Measurements from ENCODE around the gene GAB1. TPM values are rescaled to one million over a fixed set of nuclear protein-coding genes. Genes with fewer than 3 reads are reported as not detected.
A peak's percentile ranks its signal among the peaks of the same experiment; 100 is the strongest.

Gene GAB1
- total and polyA plus RNA-seq, 12 donors: 4.1 to 58.2 (median 29.0) TPM

GRCh38 chr4:143335979-143336780 lies 496 bp upstream of the GAB1 start:
- Histone ChIP-seq H3K36me3 (replicated peaks in 1 of 2) (no peaks in the 10 kb centered on the region), H3K4me1 (replicated peaks in 1 of 2) (peaks cover 9 to 26% of the 10 kb centered on the region in 2 donors), H3K4me3 (peak overlapping the region; percentile 68 to 98 (median 69)), H3K27me3 (no peaks in the 10 kb centered on the region), H3K9me3 (replicated peaks in 1 of 3) (no peaks in the 10 kb centered on the region), H3K27ac (peak overlapping the region; percentile 80 to 98 (median 84))
- WGBS, 4 donors: 1% methylated on average over 14 to 85 of the region's 85 CpGs
- intact Hi-C loops (cut with DNase I): loop anchor here (5.0 to 10.0 kb wide), 4 partner anchors 59 to 146 kb away; no protein-coding TSS in a partner anchor
- DNase-seq: peak; percentile 85 to 92 (median 89)
- peak in 1 of 2 donors; percentile 69 for TF ChIP-seq POLR2A (IDR thresholded peaks at IDR 0.05)
- no peak for TF ChIP-seq CTCF (IDR thresholded peaks at IDR 0.05)

- H3K27me3 ChIP-seq: no peaks in the 10 kb centered on the region
- peaks cover 9 to 33% of the 10 kb centered on the region in 2 donors for H3K4me1 ChIP-seq (replicated peaks in 1 of 2)
- TF ChIP-seq POLR2A (IDR thresholded peaks at IDR 0.05) (no peak), CTCF (IDR thresholded peaks at IDR 0.05) (no peak)
- WGBS, 4 donors: 0 to 1% (median 0%) methylated on average over 25 of the region's 25 CpGs
- H3K4me3 ChIP-seq: peak overlapping the region; percentile 53 to 98 (median 80)
- intact Hi-C loops (cut with DNase I): loop anchor here (5.0 to 10.0 kb wide), 4 partner anchors 57 to 145 kb away; no protein-coding TSS in a partner anchor
- no peaks in the 10 kb centered on the region for H3K36me3 ChIP-seq (replicated peaks in 1 of 2)
- H3K9me3 ChIP-seq (replicated peaks in 1 of 3): no peaks in the 10 kb centered on the region
- DNase-seq: peak; percentile 43 to 69 (median 49)
- H3K27ac ChIP-seq: peak overlapping the region in 4 of 5 donors; percentile 80 to 96 (median 84)
Measured at GRCh38 chr4:143337600-143338287, 1.1 kb downstream of the GAB1 start.

GRCh38 chr4:143338313-143338712 lies 1.6 kb downstream of the GAB1 start:
- H3K27me3 ChIP-seq: no peaks in the 10 kb centered on the region
- H3K4me3 ChIP-seq: peak overlapping the region in 2 of 4 donors; percentile 70 to 98
- TF ChIP-seq CTCF (IDR thresholded peaks at IDR 0.05) (no peak), POLR2A (IDR thresholded peaks at IDR 0.05) (no peak)
- H3K9me3 ChIP-seq (replicated peaks in 1 of 3): no peaks in the 10 kb centered on the region
- intact Hi-C loops (cut with DNase I): loop anchor here (5.0 to 10.0 kb wide), 4 partner anchors 56 to 144 kb away; no protein-coding TSS in a partner anchor
- H3K36me3 ChIP-seq (replicated peaks in 1 of 2): no peaks in the 10 kb centered on the region
- 31 to 45% (median 37%) methylated on average over 5 of the region's 5 CpGs for WGBS, 4 donors
- no peak overlapping the region for H3K27ac ChIP-seq
- peaks cover 9 to 38% of the 10 kb centered on the region in 2 donors for H3K4me1 ChIP-seq (replicated peaks in 1 of 2)
- no peak for DNase-seq

GRCh38 chr4:143339497-143339896 lies 2.8 kb downstream of the GAB1 start:
- Histone ChIP-seq H3K4me1 (replicated peaks in 1 of 2) (peaks cover 16 to 48% of the 10 kb centered on the region in 2 donors), H3K4me3 (no peak overlapping the region), H3K36me3 (replicated peaks in 1 of 2) (no peaks in the 10 kb centered on the region), H3K27me3 (no peaks in the 10 kb centered on the region), H3K9me3 (replicated peaks in 1 of 3) (no peaks in the 10 kb centered on the region), H3K27ac (no peak overlapping the region)
- intact Hi-C loops (cut with DNase I): loop anchor here (5.0 to 10.0 kb wide), 4 partner anchors 55 to 145 kb away; no protein-coding TSS in a partner anchor
- no peak for TF ChIP-seq POLR2A (IDR thresholded peaks at IDR 0.05)
- no peak for TF ChIP-seq CTCF (IDR thresholded peaks at IDR 0.05)
- 63 to 91% (median 85%) methylated on average over 2 of the region's 2 CpGs for WGBS, 4 donors
- DNase-seq: no peak
